Motor neuron (in vitro differentiated cells): Measurements from ENCODE around the gene POLE4. TPM values are rescaled to one million over a fixed set of nuclear protein-coding genes. Genes with fewer than 3 reads are reported as not detected.

Source experiments
- ATAC-seq, 8 experiments: fragments of 200-7000 bp; cut with Tn5 transposase; replicated peaks in 6 of 8; 2 replicates each; pipeline ENCODE4 v1.8.0; 2021; ENCODE audit warnings: mild to moderate bottlenecking in 8 of 8, moderate library complexity in 8 of 8
- H3K27ac ChIP-seq, 2 donors: fragments of 250-450 bp; sonication (Bioruptor Pico); 2 replicates each; pipeline ENCODE4 v1.9.0; 2021; ENCODE audit warnings: antibody characterized with exemption in 2 of 2, mild to moderate bottlenecking in 2 of 2, moderate library complexity in 1 of 2
- H3K4me1 ChIP-seq, 2 donors: fragments of 250-450 bp; sonication (Bioruptor Pico); replicated peaks in 1 of 2; 2 replicates each; pipeline ENCODE4 v1.6.1; 2021; ENCODE audit warnings: antibody characterized with exemption in 2 of 2, mild to moderate bottlenecking in 2 of 2, moderate library complexity in 1 of 2
- H3K4me3 ChIP-seq, 5 donors: fragments of 250-450 bp; sonication (Bioruptor Pico); 2 replicates each; pipeline ENCODE4 v1.9.0; 2021; ENCODE audit warnings: antibody characterized with exemption in 5 of 5, mild to moderate bottlenecking in 5 of 5, moderate library complexity in 4 of 5
- WGBS, 10 experiments: fragments of 450-650 bp; shearing (Covaris generic); methylation state at CpG; one replicate each; pipeline ENCODE4 v1.0.0; 2022; 5-methylcytosine and 5-hydroxymethylcytosine counted together
- in situ Hi-C, 9 experiments: fragments of 400-800 bp; cut with MboI; loops; one replicate each; pipeline ENCODE4 v1.15.0; 2021; ENCODE audit warnings: low sequenced_read_pairs in 9 of 9, low pct_unique_long_range_greater_than_20kb in 2 of 9; ENCODE audit not compliant: unreplicated experiment in 9 of 9
- total RNA-seq, 8 experiments: library from RNA; unstranded; fragments of 300-600 nt; gene quantifications; 2 replicates each; pipeline versions ENCODE4 v1.2.3 to v1.2.4, GENCODE V29; 2022

POLE4 gene
- total RNA-seq, 8 experiments from 2014 or later, result 23.2 to 68.9 (median 33.7) TPM

GRCh38 chr2:75010571-75010970 lies 52.1 kb downstream of the POLE4 start:
- H3K4me3 ChIP-seq, result no peak overlapping the region
- peaks cover 0 to 13% of the 10 kb centered on the region in 2 donors for H3K4me1 ChIP-seq
- WGBS, 10 experiments, result 80 to 100% (median 90%) methylated on average over 1 of the region's 1 CpG; no CpG with 5 or more reads in 6 of the 10 experiments
- in situ Hi-C loops, result no loop called here
- H3K27ac ChIP-seq, result no peak overlapping the region
- no peak for ATAC-seq

GRCh38 chr2:75012080-75012479 lies 53.6 kb downstream of the POLE4 start:
- WGBS, 10 experiments, result 60 to 100% (median 89%) methylated on average over 1 to 7 of the region's 8 CpGs; no CpG with 5 or more reads in 3 of the 10 experiments
- H3K27ac ChIP-seq, result no peak overlapping the region
- ATAC-seq, result no peak
- in situ Hi-C loops, result no loop called here
- H3K4me1 ChIP-seq, result peaks cover 0 to 13% of the 10 kb centered on the region in 2 donors
- H3K4me3 ChIP-seq, result no peak overlapping the region

- WGBS, 10 experiments, result 52 to 100% (median 82%) methylated on average over 1 to 2 of the region's 2 CpGs; no CpG with 5 or more reads in 1 of the 10 experiments
- H3K4me1 ChIP-seq, result peaks cover 0 to 11% of the 10 kb centered on the region in 2 donors
- in situ Hi-C loops, result no loop called here
- ATAC-seq, result peak in 2 of 8 experiments; percentile 27 to 68
- no peak overlapping the region for H3K27ac ChIP-seq
- H3K4me3 ChIP-seq, result no peak overlapping the region
Measured at GRCh38 chr2:75018162-75018561, 59.7 kb downstream of the POLE4 start.

Other genes starting within 250 kb of the POLE4 start
- gene HK2, start 124.5 kb upstream of the POLE4 start, total RNA-seq, result 10 to 100 TPM in 7 of 8 experiments, 1 to 10 TPM in 1; 8.0 to 47.6 (median 21.0) TPM
- gene TACR1, start 240.9 kb downstream of the POLE4 start, total RNA-seq, result 1 to 10 TPM in 7 of 8 experiments, under 1 TPM in 1; 0.25 to 6.9 (median 1.7) TPM